SK-N-SH (cell line): ENCODE results near the gene BLTP1. TPM values are rescaled to one million over a fixed set of nuclear protein-coding genes. Genes with fewer than 3 reads are reported as not detected.

Experiments
- CTCF ChIA-PET: fragments of 300-600, 350-600 bp; formaldehyde crosslinking; extraction: SDS; loops from one replicate; lab custom pipeline; 2021; lab: Yijun Ruan, JAX
- POLR2A ChIA-PET: fragments of 350-600 bp; sonication (Branson Sonifier 250); formaldehyde crosslinking; extraction: SDS; loops from one replicate; lab custom pipeline; 2020; ENCODE audit warnings: antibody characterized with exemption, inconsistent platforms; lab: Yijun Ruan, JAX
- DNase-seq: peaks from one replicate; pipeline ENCODE4 v3.0.0; 2012
- H2AFZ ChIP-seq: fragments of 200-600 bp; sonication (generic); 2 replicates; pipeline ENCODE4 v1.8.1; 2016; ENCODE audit warnings: antibody characterized with exemption, mild to moderate bottlenecking, low read depth
- H3F3A ChIP-seq: fragments of 200-600 bp; sonication (generic); replicated peaks from 2 replicates; pipeline ENCODE3; 2016; ENCODE audit warnings: antibody characterized with exemption, mild to moderate bottlenecking; ENCODE audit not compliant: insufficient read depth
- H3K27ac ChIP-seq, 2 experiments: fragments of 200-500 bp in 1 of 2; fragments of 200-600 bp in 1 of 2; sonication (Bioruptor generic) in 1 of 2; sonication (generic), shearing (Covaris generic) in 1 of 2; 2 replicates each; pipeline versions ENCODE4 v1.5.1 to v1.6.1; 2014 to 2016; ENCODE audit warnings: low read depth in 2 of 2, inconsistent platforms in 1 of 2, low read length in 1 of 2, mild to moderate bottlenecking in 1 of 2, mixed read lengths in 1 of 2
- H3K27me3 ChIP-seq: fragments of 200-600 bp; sonication (generic), shearing (Covaris generic); 2 replicates; pipeline ENCODE4 v1.6.1; 2016; ENCODE audit warnings: mixed run types; ENCODE audit not compliant: insufficient read depth
- H3K36me3 ChIP-seq, 2 experiments: fragments of 200-500 bp in 1 of 2; fragments of 200-600 bp in 1 of 2; sonication (Bioruptor generic) in 1 of 2; sonication (generic) in 1 of 2; replicated peaks in 1 of 2; 2 replicates each; pipeline versions ENCODE3 to v1.5.1; 2014 to 2016; ENCODE audit warnings: low read length in 1 of 2, mild to moderate bottlenecking in 1 of 2; ENCODE audit not compliant: insufficient read depth in 2 of 2, control insufficient read depth in 1 of 2
- H3K4me1 ChIP-seq, 2 experiments: fragments of 200-500 bp in 1 of 2; fragments of 200-600 bp in 1 of 2; sonication (Bioruptor generic) in 1 of 2; sonication (generic), shearing (Covaris generic) in 1 of 2; 2 replicates each; pipeline versions ENCODE4 v1.5.1 to v1.6.1; 2014 to 2016; ENCODE audit warnings: low read depth in 1 of 2, low read length in 1 of 2, mixed run types in 1 of 2; ENCODE audit not compliant: insufficient read depth in 2 of 2, control insufficient read depth in 1 of 2
- H3K4me2 ChIP-seq: fragments of 200-600 bp; sonication (generic), shearing (Covaris generic); 2 replicates; pipeline ENCODE4 v1.6.1; 2017; ENCODE audit warnings: mixed run types
- H3K4me3 ChIP-seq, 2 experiments: fragments of 200-500 bp in 1 of 2; fragments of 200-600 bp in 1 of 2; sonication (Bioruptor generic) in 1 of 2; sonication (generic), shearing (Covaris generic) in 1 of 2; 2 replicates each; pipeline versions ENCODE4 v1.5.1 to v1.8.1; 2014 to 2016; ENCODE audit warnings: low read depth in 2 of 2, inconsistent platforms in 1 of 2, low read length in 1 of 2, mild to moderate bottlenecking in 1 of 2, mixed read lengths in 1 of 2, moderate library complexity in 1 of 2
- H3K79me2 ChIP-seq: fragments of 200-600 bp; sonication (generic); 2 replicates; pipeline ENCODE4 v1.8.1; 2017; ENCODE audit warnings: mild to moderate bottlenecking; ENCODE audit not compliant: insufficient read depth
- H3K9ac ChIP-seq: fragments of 200-600 bp; sonication (generic); 2 replicates; pipeline ENCODE4 v1.6.1; 2017; ENCODE audit warnings: mixed run types
- H3K9me2 ChIP-seq: fragments of 200-600 bp; sonication (generic); 2 replicates; pipeline ENCODE4 v1.6.1; 2017; ENCODE audit warnings: mixed run types
- H3K9me3 ChIP-seq: fragments of 200-600 bp; sonication (generic); 2 replicates; pipeline ENCODE4 v1.6.1; 2017; ENCODE audit warnings: mixed run types, mild to moderate bottlenecking, moderate library complexity
- H4K20me1 ChIP-seq: fragments of 200-600 bp; sonication (generic); 2 replicates; pipeline ENCODE4 v1.6.1; 2017; ENCODE audit warnings: mild to moderate bottlenecking, mixed run types; ENCODE audit not compliant: insufficient read depth
- CHD2 ChIP-seq: fragments of 150-350 bp; IDR thresholded peaks from 2 replicates; pipeline ENCODE4 v1.6.1; 2018; ENCODE audit warnings: low read length; ENCODE audit not compliant: partially characterized antibody
- FOXJ3 ChIP-seq: sonication (generic); formaldehyde crosslinking; IDR thresholded peaks from 2 replicates; pipeline ENCODE4 v1.5.1; 2020; ENCODE audit warnings: mild to moderate bottlenecking, missing genetic modification reagents
- GABPA ChIP-seq: IDR thresholded peaks from 2 replicates; pipeline ENCODE4 v1.4.0; 2012; ENCODE audit warnings: low read depth, mild to moderate bottlenecking
- GATA2 ChIP-seq: sonication (generic); formaldehyde crosslinking; IDR thresholded peaks from 2 replicates; pipeline ENCODE4 v1.5.0; 2020; ENCODE audit warnings: mild to moderate bottlenecking, missing genetic modification reagents
- JUND ChIP-seq: IDR thresholded peaks from 2 replicates; pipeline ENCODE4 v1.4.0; 2012
- NFIC ChIP-seq: IDR thresholded peaks from 2 replicates; pipeline ENCODE4 v1.4.0; 2012; ENCODE audit warnings: borderline replicate concordance
- RCOR1 ChIP-seq: fragments of 150-350 bp; IDR thresholded peaks from 2 replicates; pipeline ENCODE4 v1.6.1; 2017; ENCODE audit warnings: antibody characterized with exemption, low read length
- SMC3 ChIP-seq: IDR thresholded peaks from 2 replicates; pipeline ENCODE4 v1.6.1; 2012; ENCODE audit warnings: low read depth, low read length, improper control_type of control experiment
- TAF1 ChIP-seq: IDR thresholded peaks from 2 replicates; pipeline ENCODE4 v1.6.1; 2012; ENCODE audit warnings: low read depth, mild to moderate bottlenecking, low read length, moderate library complexity, borderline replicate concordance
- TCF12 ChIP-seq: IDR thresholded peaks from 2 replicates; pipeline ENCODE4 v1.4.0; 2012
- TEAD4 ChIP-seq: IDR thresholded peaks from 2 replicates; pipeline ENCODE4 v1.4.0; 2012; ENCODE audit warnings: mild to moderate bottlenecking, borderline replicate concordance; ENCODE audit not compliant: insufficient read depth
- WGBS: methylation state at CpG from one replicate; pipeline ENCODE4 v1.1.6; 2017; ENCODE audit warnings: low lambda C conversion rate; 5-methylcytosine and 5-hydroxymethylcytosine counted together
- polyA plus RNA-seq, 3 experiments: library from polyadenylated mRNA; depleted of rRNA; stranded (reverse); fragments of >200 nt; gene quantifications; 2 replicates each; pipeline ENCODE4 v1.2.3, GENCODE V29; 2012
- TF ChIP-seq, protein P1 (sequence below): IDR thresholded peaks from 2 replicates; pipeline ENCODE4; 2012
- TF ChIP-seq, protein P2 (sequence below): IDR thresholded peaks from 2 replicates; pipeline ENCODE4 v1.4.0; 2012; ENCODE audit warnings: low read depth, borderline replicate concordance
- TF ChIP-seq, protein P3 (sequence below): fragments of 200-600 bp; sonication (generic); IDR thresholded peaks from 2 replicates; pipeline ENCODE4 v1.6.1; 2017; ENCODE audit warnings: antibody characterized with exemption, mild to moderate bottlenecking, moderate library complexity
- TF ChIP-seq, protein P4 (sequence below): fragments of 150-350 bp; IDR thresholded peaks from 2 replicates; pipeline ENCODE4 v1.6.1; 2017; ENCODE audit warnings: antibody characterized with exemption, low read length, low read depth, borderline replicate concordance
- TF ChIP-seq, protein P5 (sequence below): IDR thresholded peaks from 2 replicates; pipeline ENCODE4 v1.4.0; 2012; ENCODE audit warnings: low read depth, borderline replicate concordance

BLTP1 gene
- polyA plus RNA-seq, 1 of the 3 experiments (the other 2 are of a cell fraction): 13.1 TPM

DNA sequence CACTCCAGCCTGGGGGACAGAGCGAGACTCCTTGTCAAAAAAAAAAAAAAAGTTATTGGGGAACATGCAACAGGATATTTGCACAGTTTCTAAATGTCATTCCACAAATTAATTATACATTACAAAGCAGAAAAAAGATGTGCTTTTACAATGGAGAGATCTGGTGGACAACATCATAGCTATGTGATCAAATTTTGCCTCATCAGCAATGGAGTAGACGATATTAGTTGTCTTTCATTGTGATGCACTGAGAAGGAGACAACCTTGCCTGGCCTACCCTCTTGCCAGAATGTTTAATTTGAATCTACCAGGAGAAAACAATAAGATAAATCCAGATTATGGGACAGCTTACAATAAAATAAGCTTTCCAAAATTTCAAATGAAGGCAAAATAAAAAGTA is 30.5 kb upstream of the BLTP1 start (continued):
- TF ChIP-seq, protein P1, sequence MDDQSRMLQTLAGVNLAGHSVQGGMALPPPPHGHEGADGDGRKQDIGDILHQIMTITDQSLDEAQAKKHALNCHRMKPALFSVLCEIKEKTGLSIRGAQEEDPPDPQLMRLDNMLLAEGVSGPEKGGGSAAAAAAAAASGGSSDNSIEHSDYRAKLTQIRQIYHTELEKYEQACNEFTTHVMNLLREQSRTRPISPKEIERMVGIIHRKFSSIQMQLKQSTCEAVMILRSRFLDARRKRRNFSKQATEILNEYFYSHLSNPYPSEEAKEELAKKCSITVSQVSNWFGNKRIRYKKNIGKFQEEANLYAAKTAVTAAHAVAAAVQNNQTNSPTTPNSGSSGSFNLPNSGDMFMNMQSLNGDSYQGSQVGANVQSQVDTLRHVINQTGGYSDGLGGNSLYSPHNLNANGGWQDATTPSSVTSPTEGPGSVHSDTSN: no peak
- TF ChIP-seq, all 33 proteins: peak for 0

DNA sequence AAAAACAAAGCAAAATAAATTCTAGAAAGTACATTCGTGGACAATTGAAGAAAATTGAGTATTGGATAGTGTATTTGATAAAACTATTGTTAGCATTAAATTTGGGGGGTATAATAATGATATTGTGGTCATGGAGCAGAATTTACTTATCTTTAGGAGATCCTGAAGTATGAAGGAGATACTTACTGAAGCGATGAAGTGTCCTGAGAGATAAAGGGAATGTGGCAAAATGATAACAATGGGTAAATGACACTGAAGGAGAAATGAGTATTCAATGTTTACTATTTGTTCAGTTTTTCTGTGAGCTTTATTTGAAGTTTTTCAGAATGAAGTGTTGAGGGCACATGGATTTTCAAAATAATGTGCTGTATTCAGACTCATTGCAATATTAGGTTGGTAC is 30.0 kb upstream of the BLTP1 start:
- TF ChIP-seq GABPA (no peak), SMC3 (no peak), GATA2 (CRISPR knock-in tag) (no peak), FOXJ3 (CRISPR knock-in tag) (no peak), NFIC (no peak), JUND (no peak)
- TF ChIP-seq, protein P2, sequence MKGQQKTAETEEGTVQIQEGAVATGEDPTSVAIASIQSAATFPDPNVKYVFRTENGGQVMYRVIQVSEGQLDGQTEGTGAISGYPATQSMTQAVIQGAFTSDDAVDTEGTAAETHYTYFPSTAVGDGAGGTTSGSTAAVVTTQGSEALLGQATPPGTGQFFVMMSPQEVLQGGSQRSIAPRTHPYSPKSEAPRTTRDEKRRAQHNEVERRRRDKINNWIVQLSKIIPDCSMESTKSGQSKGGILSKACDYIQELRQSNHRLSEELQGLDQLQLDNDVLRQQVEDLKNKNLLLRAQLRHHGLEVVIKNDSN: no peak
- TF ChIP-seq, protein P3, sequence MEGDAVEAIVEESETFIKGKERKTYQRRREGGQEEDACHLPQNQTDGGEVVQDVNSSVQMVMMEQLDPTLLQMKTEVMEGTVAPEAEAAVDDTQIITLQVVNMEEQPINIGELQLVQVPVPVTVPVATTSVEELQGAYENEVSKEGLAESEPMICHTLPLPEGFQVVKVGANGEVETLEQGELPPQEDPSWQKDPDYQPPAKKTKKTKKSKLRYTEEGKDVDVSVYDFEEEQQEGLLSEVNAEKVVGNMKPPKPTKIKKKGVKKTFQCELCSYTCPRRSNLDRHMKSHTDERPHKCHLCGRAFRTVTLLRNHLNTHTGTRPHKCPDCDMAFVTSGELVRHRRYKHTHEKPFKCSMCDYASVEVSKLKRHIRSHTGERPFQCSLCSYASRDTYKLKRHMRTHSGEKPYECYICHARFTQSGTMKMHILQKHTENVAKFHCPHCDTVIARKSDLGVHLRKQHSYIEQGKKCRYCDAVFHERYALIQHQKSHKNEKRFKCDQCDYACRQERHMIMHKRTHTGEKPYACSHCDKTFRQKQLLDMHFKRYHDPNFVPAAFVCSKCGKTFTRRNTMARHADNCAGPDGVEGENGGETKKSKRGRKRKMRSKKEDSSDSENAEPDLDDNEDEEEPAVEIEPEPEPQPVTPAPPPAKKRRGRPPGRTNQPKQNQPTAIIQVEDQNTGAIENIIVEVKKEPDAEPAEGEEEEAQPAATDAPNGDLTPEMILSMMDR: no peak
- TF ChIP-seq, protein P1: no peak
- Histone ChIP-seq H2AFZ (no peak overlapping the region), H3K27me3 (no peaks in the 10 kb centered on the region), H3K36me3 (no peaks in the 10 kb centered on the region), H3K4me1 (no peaks in the 10 kb centered on the region), H3F3A (no peaks in the 10 kb centered on the region), H3K9me2 (no peaks in the 10 kb centered on the region), H3K79me2 (no peaks in the 10 kb centered on the region), H3K9ac (no peak overlapping the region), H3K4me2 (no peak overlapping the region), H3K27ac (no peak overlapping the region), H3K4me3 (no peak overlapping the region), H4K20me1 (no peaks in the 10 kb centered on the region), H3K9me3 (no peaks in the 10 kb centered on the region)
- CTCF ChIA-PET: interaction anchor here (0.7 kb wide), 1 partner anchor 375 kb away, joined by 3 read pairs; no protein-coding TSS in a partner anchor
- POLR2A ChIA-PET: no interaction called here
- WGBS: 7% methylated on average over 2 of the region's 2 CpGs
- DNase-seq: no peak

DNA sequence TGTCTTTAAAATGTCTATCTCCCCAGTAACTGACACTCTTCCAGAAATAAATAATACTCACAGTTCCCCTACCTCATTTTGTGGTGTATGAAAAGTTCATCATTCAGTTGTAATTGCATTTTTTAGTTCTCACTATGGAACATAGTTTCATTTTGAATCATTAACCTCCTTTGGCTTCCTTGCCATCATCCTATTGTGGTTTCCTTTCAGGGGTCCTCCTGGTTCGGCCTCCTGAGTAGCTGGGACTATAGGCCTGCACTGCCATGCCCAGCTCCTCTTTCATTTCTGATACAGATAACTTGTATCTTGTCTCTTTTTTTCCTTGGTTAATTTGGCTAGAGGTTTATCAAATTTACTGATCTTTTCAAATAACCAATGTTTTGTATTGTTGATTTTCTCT is 23.1 kb upstream of the BLTP1 start:
- 37% methylated on average over 1 of the region's 1 CpG for WGBS
- no peaks in the 10 kb centered on the region for H3F3A ChIP-seq
- ChIA-PET POLR2A (no interaction called here), CTCF (no interaction called here)
- H4K20me1 ChIP-seq: no peaks in the 10 kb centered on the region
- H3K79me2 ChIP-seq: no peaks in the 10 kb centered on the region
- no peak overlapping the region for H3K9ac ChIP-seq
- no peak for DNase-seq
- H3K27ac ChIP-seq: no peak overlapping the region
- no peaks in the 10 kb centered on the region for H3K9me2 ChIP-seq
- H3K27me3 ChIP-seq: peaks cover 3% of the 10 kb centered on the region; the same call in 1 of the 2 replicates
- no peaks in the 10 kb centered on the region for H3K4me1 ChIP-seq
- H3K4me3 ChIP-seq: no peak overlapping the region
- no peak overlapping the region for H2AFZ ChIP-seq
- H3K4me2 ChIP-seq: no peak overlapping the region
- no peaks in the 10 kb centered on the region for H3K36me3 ChIP-seq
- no peaks in the 10 kb centered on the region for H3K9me3 ChIP-seq
- TF ChIP-seq RCOR1: no peak
- no peak for TF ChIP-seq TAF1
- TF ChIP-seq TEAD4: no peak
- TF ChIP-seq CHD2: no peak
- TF ChIP-seq, protein P4, sequence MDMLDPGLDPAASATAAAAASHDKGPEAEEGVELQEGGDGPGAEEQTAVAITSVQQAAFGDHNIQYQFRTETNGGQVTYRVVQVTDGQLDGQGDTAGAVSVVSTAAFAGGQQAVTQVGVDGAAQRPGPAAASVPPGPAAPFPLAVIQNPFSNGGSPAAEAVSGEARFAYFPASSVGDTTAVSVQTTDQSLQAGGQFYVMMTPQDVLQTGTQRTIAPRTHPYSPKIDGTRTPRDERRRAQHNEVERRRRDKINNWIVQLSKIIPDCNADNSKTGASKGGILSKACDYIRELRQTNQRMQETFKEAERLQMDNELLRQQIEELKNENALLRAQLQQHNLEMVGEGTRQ: no peak
- TF ChIP-seq, protein P5, sequence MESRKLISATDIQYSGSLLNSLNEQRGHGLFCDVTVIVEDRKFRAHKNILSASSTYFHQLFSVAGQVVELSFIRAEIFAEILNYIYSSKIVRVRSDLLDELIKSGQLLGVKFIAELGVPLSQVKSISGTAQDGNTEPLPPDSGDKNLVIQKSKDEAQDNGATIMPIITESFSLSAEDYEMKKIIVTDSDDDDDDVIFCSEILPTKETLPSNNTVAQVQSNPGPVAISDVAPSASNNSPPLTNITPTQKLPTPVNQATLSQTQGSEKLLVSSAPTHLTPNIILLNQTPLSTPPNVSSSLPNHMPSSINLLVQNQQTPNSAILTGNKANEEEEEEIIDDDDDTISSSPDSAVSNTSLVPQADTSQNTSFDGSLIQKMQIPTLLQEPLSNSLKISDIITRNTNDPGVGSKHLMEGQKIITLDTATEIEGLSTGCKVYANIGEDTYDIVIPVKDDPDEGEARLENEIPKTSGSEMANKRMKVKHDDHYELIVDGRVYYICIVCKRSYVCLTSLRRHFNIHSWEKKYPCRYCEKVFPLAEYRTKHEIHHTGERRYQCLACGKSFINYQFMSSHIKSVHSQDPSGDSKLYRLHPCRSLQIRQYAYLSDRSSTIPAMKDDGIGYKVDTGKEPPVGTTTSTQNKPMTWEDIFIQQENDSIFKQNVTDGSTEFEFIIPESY: no peak
- TF ChIP-seq, protein P3: no peak
- TF ChIP-seq TCF12: no peak
